ENCODE results near the gene AGAP2.

AGAP2 gene

DNA sequence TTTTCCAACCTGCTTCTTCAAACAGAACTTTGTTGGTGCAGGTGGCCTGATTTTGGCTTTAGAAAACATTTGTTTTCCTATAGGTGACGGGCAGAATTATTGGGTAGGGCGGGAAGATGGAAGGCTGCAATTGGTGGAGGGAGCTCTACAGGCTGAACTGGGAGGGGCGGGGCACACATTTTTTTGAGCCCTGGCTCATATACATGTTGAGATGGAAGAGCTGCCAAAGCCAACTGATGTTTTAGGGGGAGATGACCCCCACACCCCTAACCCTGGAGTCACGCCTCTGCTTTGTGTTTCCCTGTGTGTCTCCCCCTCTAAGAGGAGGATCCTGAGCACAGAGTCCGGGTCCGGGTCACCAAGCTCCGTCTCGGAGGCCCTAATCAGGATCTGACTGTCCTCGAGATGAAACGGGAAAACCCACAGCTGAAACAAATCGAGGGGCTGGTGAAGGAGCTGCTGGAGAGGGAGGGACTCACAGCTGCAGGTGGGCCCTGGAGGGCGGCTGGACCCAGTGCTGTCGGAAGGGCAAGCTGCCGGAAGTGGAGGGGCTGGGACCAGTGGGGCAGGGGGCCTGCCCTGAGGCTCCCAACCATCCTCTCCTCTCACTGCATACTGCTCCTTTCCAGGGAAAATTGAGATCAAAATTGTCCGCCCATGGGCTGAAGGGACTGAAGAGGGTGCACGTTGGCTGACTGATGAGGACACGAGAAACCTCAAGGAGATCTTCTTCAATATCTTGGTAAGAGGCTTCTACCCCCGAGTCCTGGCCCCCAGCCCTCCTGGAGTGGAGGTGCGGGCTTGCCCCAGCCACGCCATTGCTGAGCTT, 18.6 kb downstream of the AGAP2 start:
- TF ChIP-seq, protein P1, sequence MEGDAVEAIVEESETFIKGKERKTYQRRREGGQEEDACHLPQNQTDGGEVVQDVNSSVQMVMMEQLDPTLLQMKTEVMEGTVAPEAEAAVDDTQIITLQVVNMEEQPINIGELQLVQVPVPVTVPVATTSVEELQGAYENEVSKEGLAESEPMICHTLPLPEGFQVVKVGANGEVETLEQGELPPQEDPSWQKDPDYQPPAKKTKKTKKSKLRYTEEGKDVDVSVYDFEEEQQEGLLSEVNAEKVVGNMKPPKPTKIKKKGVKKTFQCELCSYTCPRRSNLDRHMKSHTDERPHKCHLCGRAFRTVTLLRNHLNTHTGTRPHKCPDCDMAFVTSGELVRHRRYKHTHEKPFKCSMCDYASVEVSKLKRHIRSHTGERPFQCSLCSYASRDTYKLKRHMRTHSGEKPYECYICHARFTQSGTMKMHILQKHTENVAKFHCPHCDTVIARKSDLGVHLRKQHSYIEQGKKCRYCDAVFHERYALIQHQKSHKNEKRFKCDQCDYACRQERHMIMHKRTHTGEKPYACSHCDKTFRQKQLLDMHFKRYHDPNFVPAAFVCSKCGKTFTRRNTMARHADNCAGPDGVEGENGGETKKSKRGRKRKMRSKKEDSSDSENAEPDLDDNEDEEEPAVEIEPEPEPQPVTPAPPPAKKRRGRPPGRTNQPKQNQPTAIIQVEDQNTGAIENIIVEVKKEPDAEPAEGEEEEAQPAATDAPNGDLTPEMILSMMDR (conservative IDR thresholded peaks at IDR 0.05; ENCODE audit: low read depth), result no peak
- DNase-seq (ENCODE audit: low spot score), result no peak
- CTCF ChIA-PET, result interaction anchor here (0.6 kb wide), 1 partner anchor 116 kb away, joined by 4 read pairs; no protein-coding TSS in a partner anchor
- H3K27ac ChIP-seq, result no peak overlapping the region
- POLR2A ChIA-PET (ENCODE audit: low non-redundant PET), result interaction anchor here (0.5 kb wide), 1 partner anchor 62 kb away, joined by 4 read pairs; the partner anchor contains the start of gene TSFM

DNA sequence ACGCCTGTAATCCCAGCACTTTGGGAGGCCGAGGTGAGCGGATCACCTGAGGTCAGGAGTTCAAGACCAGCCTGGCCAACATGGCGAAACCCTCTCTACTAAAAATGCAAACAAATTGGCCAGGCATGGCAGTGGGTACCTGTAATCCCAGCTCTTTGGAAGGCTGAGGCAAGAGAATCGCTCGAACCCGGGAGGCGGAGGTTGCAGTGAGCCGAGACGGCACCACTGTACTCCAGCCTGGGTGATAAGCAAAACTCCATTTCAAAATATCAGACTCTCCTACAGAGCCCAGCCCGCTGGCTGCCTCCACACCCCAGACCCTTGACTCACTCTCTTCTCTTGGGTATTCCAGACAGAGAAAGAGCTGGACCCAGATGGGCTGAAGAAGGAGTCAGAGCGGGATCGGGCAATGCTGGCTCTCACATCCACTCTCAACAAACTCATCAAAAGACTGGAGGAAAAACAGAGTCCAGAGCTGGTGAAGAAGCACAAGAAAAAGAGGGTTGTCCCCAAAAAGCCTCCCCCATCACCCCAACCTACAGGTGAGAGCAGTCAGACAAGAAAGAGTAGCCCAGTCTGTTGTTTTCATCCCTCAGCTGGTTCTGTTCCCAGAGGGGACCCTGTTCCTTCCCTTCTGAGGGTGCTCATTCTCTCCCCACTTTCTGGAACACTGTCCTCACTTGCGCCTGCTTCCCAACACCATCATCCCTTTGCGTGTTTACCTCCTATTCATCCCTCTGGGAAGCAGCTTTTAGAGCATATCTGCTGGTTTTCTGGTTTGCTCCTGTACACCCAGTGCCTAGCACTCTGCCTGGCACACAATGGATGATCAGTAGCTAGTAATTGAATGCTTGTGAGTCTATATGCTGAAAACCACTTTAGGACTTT, 19.7 kb downstream of the AGAP2 start:
- CTCF ChIA-PET, result interaction anchor here (0.6 kb wide), 1 partner anchor 21 kb away, joined by 3 read pairs; no protein-coding TSS in a partner anchor
- DNase-seq (ENCODE audit: low spot score), result no peak
- POLR2A ChIA-PET (ENCODE audit: low non-redundant PET), result interaction anchor here (0.5 kb wide), 1 partner anchor 64 kb away, joined by 4 read pairs; the partner anchor contains the start of gene TSFM
- H3K27ac ChIP-seq, result no peak overlapping the region
- TF ChIP-seq, protein P1 (conservative IDR thresholded peaks at IDR 0.05; ENCODE audit: low read depth), result no peak

DNA sequence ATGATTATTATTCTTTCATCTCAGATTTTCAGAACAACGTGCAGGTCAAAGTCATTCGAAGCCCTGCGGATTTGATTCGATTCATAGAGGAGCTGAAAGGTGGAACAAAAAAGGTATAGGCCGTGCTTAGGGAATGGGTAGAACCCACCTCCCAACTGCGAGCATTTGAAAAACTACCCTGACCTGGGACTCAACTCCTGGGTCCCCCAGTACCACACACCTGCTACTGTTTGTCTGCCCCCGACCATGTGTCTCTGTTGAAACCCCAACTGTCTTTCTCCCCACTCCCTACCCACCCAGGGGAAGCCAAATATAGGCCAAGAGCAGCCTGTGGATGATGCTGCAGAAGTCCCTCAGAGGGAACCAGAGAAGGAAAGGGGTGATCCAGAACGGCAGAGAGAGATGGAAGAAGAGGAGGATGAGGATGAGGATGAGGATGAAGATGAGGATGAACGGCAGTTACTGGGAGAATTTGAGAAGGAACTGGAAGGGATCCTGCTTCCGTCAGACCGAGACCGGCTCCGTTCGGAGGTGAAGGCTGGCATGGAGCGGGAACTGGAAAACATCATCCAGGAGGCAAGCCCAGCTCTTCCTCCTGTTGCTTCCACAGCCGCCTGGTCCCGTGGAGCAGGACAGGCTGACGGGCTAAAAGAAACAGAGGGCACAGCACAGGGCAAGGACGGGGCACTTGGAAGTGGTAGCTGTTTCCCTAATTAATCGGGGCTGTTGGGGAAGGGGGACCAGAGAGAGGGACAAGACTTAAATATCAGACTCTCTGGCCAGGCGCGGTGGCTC, 20.5 kb downstream of the AGAP2 start:
- TF ChIP-seq, protein P1 (conservative IDR thresholded peaks at IDR 0.05; ENCODE audit: low read depth), result no peak
- no peak for DNase-seq (ENCODE audit: low spot score)
- H3K27ac ChIP-seq, result no peak overlapping the region
- ChIA-PET POLR2A (ENCODE audit: low non-redundant PET) (no interaction called here), CTCF (interaction anchor here (0.6 kb wide), 1 partner anchor 22 kb away, joined by 3 read pairs; no protein-coding TSS in a partner anchor)

DNA sequence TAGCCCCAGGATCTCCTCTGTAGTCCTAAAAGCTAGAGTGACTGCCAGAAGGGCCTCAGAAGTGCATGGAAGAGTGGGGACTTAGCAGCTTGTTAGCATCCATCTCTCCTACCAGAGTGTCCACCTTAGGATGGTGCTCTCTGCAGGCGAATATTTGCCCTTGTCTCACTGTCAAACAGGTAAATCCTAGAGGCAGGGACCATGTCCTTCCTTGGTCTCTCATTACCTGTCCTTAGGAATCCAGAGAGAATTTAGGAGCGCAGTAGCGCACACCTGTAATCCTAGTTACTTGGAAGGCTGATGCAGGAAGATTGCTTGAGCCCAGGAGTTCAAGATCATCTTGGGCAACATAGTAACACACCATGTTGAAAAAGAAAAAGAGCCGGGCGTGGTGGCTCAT, 21.4 kb downstream of the AGAP2 start:
- DNase-seq (ENCODE audit: low spot score), result no peak
- CTCF ChIA-PET, result interaction anchor here (0.9 kb wide), 1 partner anchor 258 kb away, joined by 3 read pairs; the partner anchor contains the start of gene GLI1
- no peak overlapping the region for H3K27ac ChIP-seq
- POLR2A ChIA-PET (ENCODE audit: low non-redundant PET), result no interaction called here
- TF ChIP-seq, protein P1 (conservative IDR thresholded peaks at IDR 0.05; ENCODE audit: low read depth), result no peak

DNA sequence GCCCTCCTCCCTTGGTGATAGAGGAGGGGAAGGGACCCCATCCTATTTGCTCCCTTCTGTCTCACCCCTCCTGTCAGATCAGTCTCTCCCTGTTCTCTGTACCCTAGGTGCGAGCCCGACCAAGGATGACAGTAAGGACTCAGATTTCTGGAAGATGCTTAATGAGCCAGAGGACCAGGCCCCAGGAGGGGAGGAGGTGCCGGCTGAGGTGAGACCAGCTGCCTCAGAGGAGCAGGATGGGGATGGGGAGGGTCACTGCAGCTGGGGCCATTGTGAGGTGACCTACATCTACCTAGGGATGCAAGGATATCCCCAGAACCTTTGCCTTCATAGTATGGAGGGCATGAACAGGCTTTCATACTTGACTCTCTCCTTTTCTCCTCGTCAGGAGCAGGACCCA, 22.2 kb downstream of the AGAP2 start:
- no peak for DNase-seq (ENCODE audit: low spot score)
- CTCF ChIA-PET, result interaction anchor here (0.7 to 0.9 kb wide), 2 partner anchors 11 to 257 kb away, joined by 3 read pairs; partner anchors contain the start of gene GLI1
- no peak overlapping the region for H3K27ac ChIP-seq
- TF ChIP-seq, protein P1 (conservative IDR thresholded peaks at IDR 0.05; ENCODE audit: low read depth), result no peak
- POLR2A ChIA-PET (ENCODE audit: low non-redundant PET), result no interaction called here
